Muscle layer of duodenum (tissue), 2 donors: ENCODE results near the gene FSTL4.

ENCODE experiments used
- H3K27ac ChIP-seq: one replicate; pipeline ENCODE4 v1.7.0; 2013; ENCODE audit warnings: mild to moderate bottlenecking, low read length
- H3K27me3 ChIP-seq: one replicate; pipeline ENCODE4 v1.7.0; 2013; ENCODE audit warnings: low read depth, mild to moderate bottlenecking, control low read depth, low read length
- H3K36me3 ChIP-seq, 2 donors: one replicate each; pipeline ENCODE4 v1.7.0; 2013; ENCODE audit warnings: low read length in 2 of 2, control low read depth in 1 of 2, mild to moderate bottlenecking in 1 of 2; ENCODE audit not compliant: insufficient read depth in 2 of 2, control insufficient read depth in 1 of 2
- H3K4me1 ChIP-seq, 2 donors: one replicate each; pipeline ENCODE4 v1.7.0; 2013; ENCODE audit warnings: low read length in 2 of 2, mild to moderate bottlenecking in 2 of 2, control low read depth in 1 of 2, moderate library complexity in 1 of 2; ENCODE audit not compliant: insufficient read depth in 2 of 2, control insufficient read depth in 1 of 2
- H3K4me3 ChIP-seq, 2 donors: one replicate each; pipeline ENCODE4 v1.7.0; 2013; ENCODE audit warnings: low read length in 2 of 2, low read depth in 1 of 2, mild to moderate bottlenecking in 1 of 2
- H3K9me3 ChIP-seq, 2 donors: one replicate each; pipeline ENCODE4 v1.7.0; 2013; ENCODE audit warnings: low read length in 2 of 2, control low read depth in 1 of 2, mild to moderate bottlenecking in 1 of 2; ENCODE audit not compliant: control insufficient read depth in 1 of 2
- donor health status: healthy.

The FSTL4 gene

GRCh38 chr5:133510634-133511262 lies 101.6 kb downstream of the FSTL4 start:
- no peak overlapping the region for H3K27ac ChIP-seq
- no peaks in the 10 kb centered on the region for H3K36me3 ChIP-seq
- H3K4me1 ChIP-seq = no peaks in the 10 kb centered on the region

GRCh38 chr5:133509742-133510079 lies 102.6 kb downstream of the FSTL4 start:
- no peaks in the 10 kb centered on the region for H3K27me3 ChIP-seq
- no peaks in the 10 kb centered on the region for H3K9me3 ChIP-seq
- H3K27ac ChIP-seq = no peak overlapping the region
- H3K36me3 ChIP-seq = no peaks in the 10 kb centered on the region
- no peak overlapping the region for H3K4me3 ChIP-seq
- no peaks in the 10 kb centered on the region for H3K4me1 ChIP-seq

More at GRCh38 chr5:133510634-133511262, 101.6 kb downstream of the FSTL4 start:
- Histone ChIP-seq H3K4me3 (no peak overlapping the region), H3K27me3 (no peaks in the 10 kb centered on the region), H3K9me3 (no peaks in the 10 kb centered on the region)

- Histone ChIP-seq H3K4me3 (no peak overlapping the region), H3K4me1 (no peaks in the 10 kb centered on the region), H3K36me3 (no peaks in the 10 kb centered on the region), H3K27me3 (no peaks in the 10 kb centered on the region), H3K9me3 (no peaks in the 10 kb centered on the region), H3K27ac (no peak overlapping the region)
These were observed 103.2 kb downstream of the FSTL4 start for GRCh38 chr5:133508845-133509741.

GRCh38 chr5:133508331-133508730 lies 104.0 kb downstream of the FSTL4 start:
- H3K27ac ChIP-seq = no peak overlapping the region
- H3K27me3 ChIP-seq = no peaks in the 10 kb centered on the region
- no peaks in the 10 kb centered on the region for H3K36me3 ChIP-seq
- H3K4me1 ChIP-seq = no peaks in the 10 kb centered on the region
- H3K9me3 ChIP-seq = no peaks in the 10 kb centered on the region
- no peak overlapping the region for H3K4me3 ChIP-seq

- no peaks in the 10 kb centered on the region for H3K4me1 ChIP-seq
- H3K9me3 ChIP-seq = no peaks in the 10 kb centered on the region
- no peaks in the 10 kb centered on the region for H3K36me3 ChIP-seq
- no peak overlapping the region for H3K27ac ChIP-seq
- no peak overlapping the region for H3K4me3 ChIP-seq
- no peaks in the 10 kb centered on the region for H3K27me3 ChIP-seq
These were observed 106.2 kb downstream of the FSTL4 start for GRCh38 chr5:133506181-133506580.

- H3K4me3 ChIP-seq = no peak overlapping the region
- H3K4me1 ChIP-seq = no peaks in the 10 kb centered on the region
- no peaks in the 10 kb centered on the region for H3K36me3 ChIP-seq
- no peaks in the 10 kb centered on the region for H3K9me3 ChIP-seq
- H3K27me3 ChIP-seq = no peaks in the 10 kb centered on the region
- H3K27ac ChIP-seq = no peak overlapping the region
These were observed 108.8 kb downstream of the FSTL4 start for GRCh38 chr5:133503511-133503910.

GRCh38 chr5:133499895-133500294 lies 112.4 kb downstream of the FSTL4 start:
- no peak overlapping the region for H3K4me3 ChIP-seq
- no peak overlapping the region for H3K27ac ChIP-seq
- no peaks in the 10 kb centered on the region for H3K27me3 ChIP-seq

GRCh38 chr5:133497608-133498348 lies 114.6 kb downstream of the FSTL4 start:
- H3K4me1 ChIP-seq = no peaks in the 10 kb centered on the region
- no peaks in the 10 kb centered on the region for H3K36me3 ChIP-seq
- H3K27me3 ChIP-seq = no peaks in the 10 kb centered on the region
- H3K9me3 ChIP-seq = no peaks in the 10 kb centered on the region
- H3K27ac ChIP-seq = no peak overlapping the region
- H3K4me3 ChIP-seq = no peak overlapping the region

More at GRCh38 chr5:133499895-133500294, 112.4 kb downstream of the FSTL4 start:
- Histone ChIP-seq H3K4me1 (no peaks in the 10 kb centered on the region), H3K36me3 (no peaks in the 10 kb centered on the region), H3K9me3 (no peaks in the 10 kb centered on the region)

GRCh38 chr5:133496631-133497030 lies 115.7 kb downstream of the FSTL4 start:
- Histone ChIP-seq H3K27me3 (no peaks in the 10 kb centered on the region), H3K9me3 (no peaks in the 10 kb centered on the region), H3K27ac (no peak overlapping the region), H3K4me1 (no peaks in the 10 kb centered on the region), H3K4me3 (no peak overlapping the region), H3K36me3 (no peaks in the 10 kb centered on the region)

- H3K36me3 ChIP-seq = no peaks in the 10 kb centered on the region
- no peak overlapping the region for H3K27ac ChIP-seq
- H3K4me1 ChIP-seq = no peaks in the 10 kb centered on the region
- peaks cover 0 to 6% of the 10 kb centered on the region in 2 donors for H3K9me3 ChIP-seq
- no peaks in the 10 kb centered on the region for H3K27me3 ChIP-seq
- no peak overlapping the region for H3K4me3 ChIP-seq
These were observed 117.5 kb downstream of the FSTL4 start for GRCh38 chr5:133494923-133495246.

GRCh38 chr5:133494232-133494922 lies 118.0 kb downstream of the FSTL4 start:
- no peaks in the 10 kb centered on the region for H3K4me1 ChIP-seq
- no peaks in the 10 kb centered on the region for H3K27me3 ChIP-seq
- H3K4me3 ChIP-seq = no peak overlapping the region

More at GRCh38 chr5:133494232-133494922, 118.0 kb downstream of the FSTL4 start:
- Histone ChIP-seq H3K36me3 (no peaks in the 10 kb centered on the region), H3K27ac (no peak overlapping the region), H3K9me3 (peaks cover 0 to 6% of the 10 kb centered on the region in 2 donors)
